ENCODE data around the gene ITGA7. TPM values are rescaled to one million over a fixed set of nuclear protein-coding genes. Genes with fewer than 3 reads are reported as not detected.

ITGA7 gene
- polyA plus RNA-seq, 1 of the 3 experiments (the other 2 are of a cell fraction): 19.7 TPM

DNA sequence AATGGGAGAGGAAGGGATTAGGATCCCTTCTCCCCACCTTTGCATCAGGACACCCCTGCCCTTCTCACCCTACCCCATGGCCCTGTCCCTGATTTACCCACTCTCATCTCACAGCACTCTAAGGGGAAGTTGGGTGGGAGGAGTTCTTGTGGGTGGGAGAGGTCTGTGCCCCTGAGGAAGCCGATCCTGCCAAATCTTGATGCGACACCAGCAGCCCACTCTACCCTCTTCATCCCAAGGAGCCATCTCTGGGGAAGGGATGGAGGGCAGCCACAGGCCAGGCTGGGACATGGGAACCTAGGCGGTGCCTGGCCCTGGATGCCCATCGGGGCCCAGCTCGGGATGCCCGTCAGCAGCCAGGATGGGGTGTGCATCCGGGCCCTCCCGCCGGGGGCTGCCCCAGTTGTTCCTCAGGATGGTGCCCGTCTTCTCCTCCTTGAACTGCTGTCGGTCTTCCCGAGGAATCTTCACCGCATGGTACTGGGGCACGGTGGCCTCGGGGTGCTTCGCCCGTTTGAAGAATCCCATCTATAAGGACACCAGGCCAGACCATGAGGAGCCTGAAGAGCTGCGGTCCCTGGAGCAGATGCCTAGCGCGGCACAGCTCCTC is 22.8 kb downstream of the ITGA7 start:
- no peak overlapping the region for H3K4me2 ChIP-seq
- H3K27me3 ChIP-seq (ENCODE audit: insufficient read depth): peaks cover 33% of the 10 kb centered on the region; the same call in 1 of the 2 replicates
- H4K20me1 ChIP-seq (ENCODE audit: insufficient read depth): no peaks in the 10 kb centered on the region
- H3K36me3 ChIP-seq (replicated peaks in 1 of 2; ENCODE audit: control insufficient read depth in 1 of 2, insufficient read depth in 2 of 2, low read length in 1 of 2): no peaks in the 10 kb centered on the region
- no peak overlapping the region for H3K9ac ChIP-seq
- TF ChIP-seq, protein P1, sequence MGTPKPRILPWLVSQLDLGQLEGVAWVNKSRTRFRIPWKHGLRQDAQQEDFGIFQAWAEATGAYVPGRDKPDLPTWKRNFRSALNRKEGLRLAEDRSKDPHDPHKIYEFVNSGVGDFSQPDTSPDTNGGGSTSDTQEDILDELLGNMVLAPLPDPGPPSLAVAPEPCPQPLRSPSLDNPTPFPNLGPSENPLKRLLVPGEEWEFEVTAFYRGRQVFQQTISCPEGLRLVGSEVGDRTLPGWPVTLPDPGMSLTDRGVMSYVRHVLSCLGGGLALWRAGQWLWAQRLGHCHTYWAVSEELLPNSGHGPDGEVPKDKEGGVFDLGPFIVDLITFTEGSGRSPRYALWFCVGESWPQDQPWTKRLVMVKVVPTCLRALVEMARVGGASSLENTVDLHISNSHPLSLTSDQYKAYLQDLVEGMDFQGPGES (IDR thresholded peaks at IDR 0.05; ENCODE audit: low read depth, low read length): no peak
- TF ChIP-seq, protein P2, sequence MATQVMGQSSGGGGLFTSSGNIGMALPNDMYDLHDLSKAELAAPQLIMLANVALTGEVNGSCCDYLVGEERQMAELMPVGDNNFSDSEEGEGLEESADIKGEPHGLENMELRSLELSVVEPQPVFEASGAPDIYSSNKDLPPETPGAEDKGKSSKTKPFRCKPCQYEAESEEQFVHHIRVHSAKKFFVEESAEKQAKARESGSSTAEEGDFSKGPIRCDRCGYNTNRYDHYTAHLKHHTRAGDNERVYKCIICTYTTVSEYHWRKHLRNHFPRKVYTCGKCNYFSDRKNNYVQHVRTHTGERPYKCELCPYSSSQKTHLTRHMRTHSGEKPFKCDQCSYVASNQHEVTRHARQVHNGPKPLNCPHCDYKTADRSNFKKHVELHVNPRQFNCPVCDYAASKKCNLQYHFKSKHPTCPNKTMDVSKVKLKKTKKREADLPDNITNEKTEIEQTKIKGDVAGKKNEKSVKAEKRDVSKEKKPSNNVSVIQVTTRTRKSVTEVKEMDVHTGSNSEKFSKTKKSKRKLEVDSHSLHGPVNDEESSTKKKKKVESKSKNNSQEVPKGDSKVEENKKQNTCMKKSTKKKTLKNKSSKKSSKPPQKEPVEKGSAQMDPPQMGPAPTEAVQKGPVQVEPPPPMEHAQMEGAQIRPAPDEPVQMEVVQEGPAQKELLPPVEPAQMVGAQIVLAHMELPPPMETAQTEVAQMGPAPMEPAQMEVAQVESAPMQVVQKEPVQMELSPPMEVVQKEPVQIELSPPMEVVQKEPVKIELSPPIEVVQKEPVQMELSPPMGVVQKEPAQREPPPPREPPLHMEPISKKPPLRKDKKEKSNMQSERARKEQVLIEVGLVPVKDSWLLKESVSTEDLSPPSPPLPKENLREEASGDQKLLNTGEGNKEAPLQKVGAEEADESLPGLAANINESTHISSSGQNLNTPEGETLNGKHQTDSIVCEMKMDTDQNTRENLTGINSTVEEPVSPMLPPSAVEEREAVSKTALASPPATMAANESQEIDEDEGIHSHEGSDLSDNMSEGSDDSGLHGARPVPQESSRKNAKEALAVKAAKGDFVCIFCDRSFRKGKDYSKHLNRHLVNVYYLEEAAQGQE (IDR thresholded peaks at IDR 0.05; ENCODE audit: low read depth, low read length): no peak
- no peak for TF ChIP-seq RXRA (IDR thresholded peaks at IDR 0.05; ENCODE audit: borderline replicate concordance, low read depth)
- TF ChIP-seq, protein P3, sequence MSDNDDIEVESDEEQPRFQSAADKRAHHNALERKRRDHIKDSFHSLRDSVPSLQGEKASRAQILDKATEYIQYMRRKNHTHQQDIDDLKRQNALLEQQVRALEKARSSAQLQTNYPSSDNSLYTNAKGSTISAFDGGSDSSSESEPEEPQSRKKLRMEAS (IDR thresholded peaks at IDR 0.05; ENCODE audit: low read depth): no peak
- no peak for TF ChIP-seq EZH2phosphoT487 (IDR thresholded peaks at IDR 0.05; ENCODE audit: borderline replicate concordance, low read depth)
- no peak for TF ChIP-seq SMC3 (IDR thresholded peaks at IDR 0.05; ENCODE audit: low read depth, low read length)
- TF ChIP-seq NFIC (IDR thresholded peaks at IDR 0.05; ENCODE audit: borderline replicate concordance): no peak
- TF ChIP-seq, protein P4, sequence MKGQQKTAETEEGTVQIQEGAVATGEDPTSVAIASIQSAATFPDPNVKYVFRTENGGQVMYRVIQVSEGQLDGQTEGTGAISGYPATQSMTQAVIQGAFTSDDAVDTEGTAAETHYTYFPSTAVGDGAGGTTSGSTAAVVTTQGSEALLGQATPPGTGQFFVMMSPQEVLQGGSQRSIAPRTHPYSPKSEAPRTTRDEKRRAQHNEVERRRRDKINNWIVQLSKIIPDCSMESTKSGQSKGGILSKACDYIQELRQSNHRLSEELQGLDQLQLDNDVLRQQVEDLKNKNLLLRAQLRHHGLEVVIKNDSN (IDR thresholded peaks at IDR 0.05; ENCODE audit: borderline replicate concordance, low read depth): no peak
- TF ChIP-seq, protein P5, sequence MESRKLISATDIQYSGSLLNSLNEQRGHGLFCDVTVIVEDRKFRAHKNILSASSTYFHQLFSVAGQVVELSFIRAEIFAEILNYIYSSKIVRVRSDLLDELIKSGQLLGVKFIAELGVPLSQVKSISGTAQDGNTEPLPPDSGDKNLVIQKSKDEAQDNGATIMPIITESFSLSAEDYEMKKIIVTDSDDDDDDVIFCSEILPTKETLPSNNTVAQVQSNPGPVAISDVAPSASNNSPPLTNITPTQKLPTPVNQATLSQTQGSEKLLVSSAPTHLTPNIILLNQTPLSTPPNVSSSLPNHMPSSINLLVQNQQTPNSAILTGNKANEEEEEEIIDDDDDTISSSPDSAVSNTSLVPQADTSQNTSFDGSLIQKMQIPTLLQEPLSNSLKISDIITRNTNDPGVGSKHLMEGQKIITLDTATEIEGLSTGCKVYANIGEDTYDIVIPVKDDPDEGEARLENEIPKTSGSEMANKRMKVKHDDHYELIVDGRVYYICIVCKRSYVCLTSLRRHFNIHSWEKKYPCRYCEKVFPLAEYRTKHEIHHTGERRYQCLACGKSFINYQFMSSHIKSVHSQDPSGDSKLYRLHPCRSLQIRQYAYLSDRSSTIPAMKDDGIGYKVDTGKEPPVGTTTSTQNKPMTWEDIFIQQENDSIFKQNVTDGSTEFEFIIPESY (IDR thresholded peaks at IDR 0.05; ENCODE audit: borderline replicate concordance, low read depth): no peak
- TF ChIP-seq MXI1 (IDR thresholded peaks at IDR 0.05; ENCODE audit: low read depth, low read length): no peak
- no peak for TF ChIP-seq YY1 (IDR thresholded peaks at IDR 0.05; ENCODE audit: low read depth)
- TF ChIP-seq, protein P6, sequence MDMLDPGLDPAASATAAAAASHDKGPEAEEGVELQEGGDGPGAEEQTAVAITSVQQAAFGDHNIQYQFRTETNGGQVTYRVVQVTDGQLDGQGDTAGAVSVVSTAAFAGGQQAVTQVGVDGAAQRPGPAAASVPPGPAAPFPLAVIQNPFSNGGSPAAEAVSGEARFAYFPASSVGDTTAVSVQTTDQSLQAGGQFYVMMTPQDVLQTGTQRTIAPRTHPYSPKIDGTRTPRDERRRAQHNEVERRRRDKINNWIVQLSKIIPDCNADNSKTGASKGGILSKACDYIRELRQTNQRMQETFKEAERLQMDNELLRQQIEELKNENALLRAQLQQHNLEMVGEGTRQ (IDR thresholded peaks at IDR 0.05; ENCODE audit: borderline replicate concordance, low read depth, low read length): no peak
- H2AFZ ChIP-seq (ENCODE audit: low read depth): no peak overlapping the region
- peaks cover 4% of the 10 kb centered on the region for H3F3A ChIP-seq (replicated peaks; ENCODE audit: insufficient read depth)
- no peaks in the 10 kb centered on the region for H3K9me2 ChIP-seq
- H3K9me3 ChIP-seq: no peaks in the 10 kb centered on the region
- POLR2A ChIA-PET: no interaction called here
- no peak overlapping the region for H3K4me3 ChIP-seq (ENCODE audit: low read depth in 2 of 2, low read length in 1 of 2)
- no peaks in the 10 kb centered on the region; a peak in 1 of 4 replicates for H3K4me1 ChIP-seq (ENCODE audit: control insufficient read depth in 1 of 2, insufficient read depth in 2 of 2, low read depth in 1 of 2, low read length in 1 of 2)
- no peak overlapping the region for H3K27ac ChIP-seq (ENCODE audit: low read depth in 2 of 2, low read length in 1 of 2)
- no peak for DNase-seq
- no peaks in the 10 kb centered on the region for H3K79me2 ChIP-seq (ENCODE audit: insufficient read depth)
- WGBS (ENCODE audit: low lambda C conversion rate): 80% methylated on average over 6 of the region's 20 CpGs
- CTCF ChIA-PET: interaction anchor here (2.0 kb wide), 1 partner anchor 21 kb away, joined by 8 read pairs; no protein-coding TSS in a partner anchor

All from SK-N-SH (cell line).